Muscle of leg (tissue), 11 donors: Measurements from ENCODE around the gene PRKCSH. TPM values are rescaled to one million over a fixed set of nuclear protein-coding genes. Genes with fewer than 3 reads are reported as not detected.
"Not testable (repeated sequence)": the region's sequence is repeated elsewhere in the genome, so short reads cannot be mapped to it uniquely, and the experiment has no call there.

Source experiments
- DNase-seq: peaks from one replicate; pipeline ENCODE4 v3.0.0; 2013
- H3K27ac ChIP-seq: one replicate; pipeline ENCODE4 v1.5.1; 2013; ENCODE audit warnings: mild to moderate bottlenecking, low read length, control low read depth
- H3K27me3 ChIP-seq: one replicate; pipeline ENCODE4 v1.6.1; 2013; ENCODE audit warnings: low read length; ENCODE audit not compliant: control insufficient read depth, insufficient read depth
- H3K36me3 ChIP-seq: one replicate; pipeline ENCODE4 v1.6.1; 2013; ENCODE audit warnings: low read length; ENCODE audit not compliant: control insufficient read depth, insufficient read depth
- H3K4me1 ChIP-seq: one replicate; pipeline ENCODE4 v1.6.1; 2013; ENCODE audit warnings: low read length; ENCODE audit not compliant: control insufficient read depth, insufficient read depth
- H3K4me3 ChIP-seq: one replicate; pipeline ENCODE4 v1.5.1; 2013; ENCODE audit warnings: low read length, control low read depth
- H3K9me3 ChIP-seq: replicated peaks from 2 replicates; pipeline ENCODE4 v1.6.1; 2013; ENCODE audit warnings: low read depth, low read length; ENCODE audit not compliant: control insufficient read depth
- whole genome bisulfite sequencing: methylation state at CpG from one replicate; pipeline ENCODE4 v1.1.5; 2013; ENCODE audit warnings: missing lambda C conversion rate; ENCODE audit not compliant: insufficient coverage; 5-methylcytosine and 5-hydroxymethylcytosine counted together
- polyA plus RNA-seq, 8 donors: library from polyadenylated mRNA; unstranded; fragments of 120-200 nt; gene quantifications; one replicate each; pipeline versions ENCODE4 v1.2.1 to v1.2.3, GENCODE V29; 2013; ENCODE audit warnings: inconsistent platforms in 1 of 8, low replicate concordance in 1 of 8; ENCODE audit not compliant: insufficient read length in 8 of 8, insufficient read depth in 1 of 8
- total RNA-seq: library from RNA; stranded (reverse); fragments of 120-200 nt; gene quantifications from one replicate; pipeline ENCODE4 v1.2.4, GENCODE V29; 2013

Gene PRKCSH
- total and polyA plus RNA-seq, 9 donors = 80.5 to 260 (median 197) TPM

DNA sequence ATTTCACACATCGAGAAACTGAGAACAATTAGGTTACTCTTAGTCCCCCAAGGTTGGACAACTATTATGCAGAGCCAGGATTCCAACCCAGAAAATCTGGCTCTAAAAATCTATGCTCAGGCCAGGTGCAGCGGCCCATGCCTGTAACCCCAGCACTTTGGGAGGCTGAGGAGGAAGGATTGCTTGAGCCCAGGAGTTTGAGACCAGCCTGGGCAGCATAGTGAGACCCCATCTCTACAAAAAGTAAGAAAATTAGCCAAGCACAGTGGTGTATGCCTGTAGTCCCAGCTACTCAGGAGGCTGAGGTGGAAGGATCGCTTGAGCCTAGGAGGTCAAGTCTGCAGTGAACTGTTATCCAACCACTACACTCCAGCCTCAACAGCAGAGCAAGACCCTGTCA is 1.9 kb upstream of the PRKCSH start:
- 100% methylated on average over 1 of the region's 3 CpGs for WGBS
- H3K27me3 ChIP-seq, H3K9me3 ChIP-seq, H3K27ac ChIP-seq, H3K4me3 ChIP-seq, DNase-seq: not testable (repeated sequence)
- peaks cover 14% of the 10 kb centered on the region for H3K4me1 ChIP-seq
- peaks cover 18% of the 10 kb centered on the region for H3K36me3 ChIP-seq

DNA sequence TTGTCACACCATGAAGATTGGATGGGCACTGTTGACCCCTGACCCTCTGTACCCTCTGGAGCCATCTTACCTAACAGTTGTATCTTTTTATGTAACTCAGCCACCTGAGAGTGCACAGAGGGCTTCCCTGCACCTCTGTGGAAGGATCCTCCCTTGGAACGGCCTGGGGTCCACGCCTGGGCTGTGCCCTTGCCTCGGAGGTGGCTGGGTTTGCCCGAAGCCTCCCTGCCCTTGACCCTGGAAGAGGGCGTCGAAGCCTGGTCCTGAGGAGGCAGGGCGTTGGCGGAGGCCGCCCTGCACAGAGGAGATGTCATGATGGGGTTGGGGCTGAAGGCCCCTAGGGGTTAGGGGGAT is 755 bp upstream of the PRKCSH start:
- H3K9me3 ChIP-seq = no peaks in the 10 kb centered on the region
- DNase-seq = no peak
- peaks cover 25% of the 10 kb centered on the region for H3K36me3 ChIP-seq
- H3K27me3 ChIP-seq = no peaks in the 10 kb centered on the region
- peak overlapping the region; percentile 85 for H3K4me3 ChIP-seq
- 2% methylated on average over 7 of the region's 9 CpGs for WGBS
- H3K4me1 ChIP-seq = peaks cover 14% of the 10 kb centered on the region
- peak overlapping the region; percentile 84 for H3K27ac ChIP-seq

DNA sequence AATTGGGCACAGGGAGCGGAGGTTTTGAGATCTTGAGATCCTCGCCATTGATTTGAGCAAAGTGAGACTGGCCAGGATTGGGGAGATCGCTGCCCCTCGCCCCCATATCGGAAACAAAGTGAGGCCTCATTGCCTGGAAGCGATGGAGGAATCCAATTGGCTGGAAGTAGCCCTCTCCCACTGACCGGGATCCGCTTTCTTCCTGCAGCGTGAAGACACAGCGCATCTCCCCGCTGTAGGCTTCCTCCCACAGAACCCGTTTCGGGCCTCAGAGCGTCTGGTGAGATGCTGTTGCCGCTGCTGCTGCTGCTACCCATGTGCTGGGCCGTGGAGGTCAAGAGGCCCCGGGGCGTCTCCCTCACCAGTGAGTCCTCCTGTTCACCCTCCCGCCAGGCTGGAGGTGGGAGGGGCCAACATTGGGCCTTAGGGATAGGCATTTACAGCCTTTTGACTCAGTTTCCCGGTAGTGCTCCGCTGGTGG is 438 bp downstream of the PRKCSH start:
- H3K9me3 ChIP-seq = no peaks in the 10 kb centered on the region
- H3K4me3 ChIP-seq = peak overlapping the region; percentile 85
- H3K27ac ChIP-seq = peak overlapping the region; percentile 84
- H3K4me1 ChIP-seq = peaks cover 14% of the 10 kb centered on the region
- H3K36me3 ChIP-seq = peaks cover 31% of the 10 kb centered on the region
- no peaks in the 10 kb centered on the region for H3K27me3 ChIP-seq
- peak; percentile 38 for DNase-seq
- WGBS = 0% methylated on average over 14 of the region's 21 CpGs

DNA sequence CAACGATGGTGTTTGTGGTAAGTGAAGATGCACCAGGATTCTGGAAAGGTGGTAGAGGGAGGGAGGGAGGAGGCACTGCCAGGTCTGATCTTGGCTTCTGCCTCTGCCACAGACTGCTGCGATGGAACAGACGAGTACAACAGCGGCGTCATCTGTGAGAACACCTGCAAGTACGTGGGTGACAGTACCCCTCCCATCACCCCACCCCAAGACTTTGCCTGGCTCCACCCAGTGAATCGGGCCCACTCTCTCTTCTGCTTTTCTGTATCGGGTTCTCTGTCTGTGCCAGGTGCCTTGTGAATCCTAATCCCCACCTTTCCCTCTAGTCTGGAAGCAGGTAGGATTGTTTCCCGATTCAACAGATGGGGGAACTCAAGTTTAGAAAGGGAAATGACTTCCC is 2.5 kb downstream of the PRKCSH start:
- Histone ChIP-seq H3K36me3 (peaks cover 52% of the 10 kb centered on the region), H3K4me3 (no peak overlapping the region), H3K27me3 (no peaks in the 10 kb centered on the region), H3K9me3 (no peaks in the 10 kb centered on the region), H3K4me1 (peaks cover 14% of the 10 kb centered on the region), H3K27ac (no peak overlapping the region)
- 93% methylated on average over 5 of the region's 9 CpGs for WGBS
- DNase-seq = no peak

DNA sequence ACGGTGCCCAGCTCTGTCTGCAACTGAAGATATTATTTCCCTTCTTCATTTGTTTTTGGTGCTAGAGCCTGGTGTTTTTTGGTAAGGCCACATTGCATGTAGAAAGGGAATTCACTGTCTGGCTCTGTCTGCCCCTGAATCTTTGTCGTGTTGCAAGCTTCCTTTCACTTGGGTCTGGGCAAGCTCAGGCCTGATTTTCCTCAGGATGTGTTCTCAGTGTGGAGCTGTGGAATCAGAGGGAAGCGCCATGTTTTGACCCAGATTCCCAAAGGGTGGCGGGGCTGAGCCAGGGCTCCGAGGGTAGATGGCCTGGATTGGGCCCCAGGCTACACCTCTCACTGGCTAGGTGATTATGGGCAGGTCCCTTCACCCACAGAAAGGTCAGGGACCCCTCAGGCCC is 8.6 kb downstream of the PRKCSH start:
- 75% methylated on average over 5 of the region's 5 CpGs for WGBS
- H3K36me3 ChIP-seq = peaks cover 82% of the 10 kb centered on the region

DNA sequence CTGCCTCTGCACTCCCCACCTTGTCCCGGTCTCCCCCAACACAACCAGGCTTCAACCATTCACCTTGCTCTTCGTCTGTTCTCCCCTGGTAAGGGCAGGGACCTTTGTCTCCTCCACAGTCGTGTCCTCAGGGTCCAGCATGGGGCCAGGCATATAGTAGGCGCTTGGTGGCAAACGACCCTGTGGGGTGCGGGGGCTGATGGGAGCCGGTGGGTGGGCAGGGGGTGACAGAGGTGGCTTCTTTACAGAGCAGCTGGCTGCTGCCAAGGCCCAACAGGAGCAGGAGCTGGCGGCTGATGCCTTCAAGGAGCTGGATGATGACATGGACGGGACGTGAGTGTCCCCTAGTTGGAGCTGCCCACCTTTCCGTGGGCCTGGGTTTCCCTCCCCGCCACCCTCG is 9.7 kb downstream of the PRKCSH start:
- DNase-seq = no peak
- WGBS = 89% methylated on average over 12 of the region's 13 CpGs

More for the DNA sequence above, 8.6 kb downstream of the PRKCSH start:
- Histone ChIP-seq H3K4me3 (no peak overlapping the region), H3K27me3 (no peaks in the 10 kb centered on the region), H3K27ac (no peak overlapping the region), H3K4me1 (no peaks in the 10 kb centered on the region), H3K9me3 (no peaks in the 10 kb centered on the region)
- no peak for DNase-seq

DNA sequence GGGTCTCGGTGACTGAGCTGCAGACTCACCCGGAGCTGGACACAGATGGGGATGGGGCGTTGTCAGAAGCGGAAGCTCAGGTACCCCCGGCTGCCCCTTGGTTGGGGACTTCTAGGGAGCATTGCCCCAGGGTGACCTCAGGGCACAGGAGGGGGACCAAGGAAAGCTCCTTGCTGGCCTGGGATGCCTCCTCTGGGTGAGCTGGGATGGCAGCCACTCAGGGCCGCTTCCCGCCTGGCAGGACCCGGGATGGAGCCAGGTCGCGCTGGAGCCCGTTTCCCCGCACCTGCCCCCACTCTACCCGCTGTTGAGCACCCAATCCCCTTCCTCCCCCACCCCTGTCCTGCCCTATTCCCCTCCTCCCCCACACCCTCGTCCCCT is 10.8 kb downstream of the PRKCSH start:
- H3K36me3 ChIP-seq = peaks cover 79% of the 10 kb centered on the region
- no peaks in the 10 kb centered on the region for H3K27me3 ChIP-seq
- no peaks in the 10 kb centered on the region for H3K9me3 ChIP-seq
- no peak overlapping the region for H3K4me3 ChIP-seq
- no peak for DNase-seq
- no peaks in the 10 kb centered on the region for H3K4me1 ChIP-seq
- no peak overlapping the region for H3K27ac ChIP-seq
- WGBS = 81% methylated on average over 14 of the region's 14 CpGs

More for the DNA sequence above, 9.7 kb downstream of the PRKCSH start:
- H3K27ac ChIP-seq = no peak overlapping the region
- H3K9me3 ChIP-seq = no peaks in the 10 kb centered on the region
- H3K36me3 ChIP-seq = peaks cover 80% of the 10 kb centered on the region
- no peak overlapping the region for H3K4me3 ChIP-seq
- no peaks in the 10 kb centered on the region for H3K27me3 ChIP-seq
- no peaks in the 10 kb centered on the region for H3K4me1 ChIP-seq

DNA sequence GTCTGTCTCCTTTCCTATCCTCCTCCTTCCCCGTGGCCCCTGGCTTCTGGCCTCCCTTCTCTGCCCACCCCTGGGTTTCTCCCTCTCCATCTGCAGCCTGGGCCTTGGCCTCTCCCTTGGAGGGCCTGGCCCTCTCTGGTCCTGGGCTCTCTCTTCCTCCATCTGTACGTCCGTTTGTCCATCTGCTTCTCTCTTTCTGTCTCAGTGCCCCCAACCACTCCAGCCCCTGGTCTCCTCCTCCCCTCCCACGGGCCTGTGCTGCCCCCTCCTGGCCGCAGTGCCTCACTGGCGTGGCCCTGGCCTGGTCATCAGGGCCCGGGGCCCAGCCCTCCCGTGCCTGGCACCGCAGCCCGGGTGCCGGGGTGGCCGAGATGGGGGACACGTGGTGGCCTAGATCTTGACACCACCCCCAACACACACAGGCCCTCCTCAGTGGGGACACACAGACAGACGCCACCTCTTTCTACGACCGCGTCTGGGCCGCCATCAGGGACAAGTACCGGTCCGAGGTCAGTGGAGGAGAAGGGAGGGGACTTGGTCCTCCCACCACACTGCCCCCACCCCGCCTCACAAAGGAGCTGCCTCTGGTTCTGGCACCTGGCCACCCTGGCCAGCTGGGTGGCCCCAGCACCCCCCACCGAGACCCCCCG is 11.3 kb downstream of the PRKCSH start:
- DNase-seq = peak; percentile 28
- WGBS = 43% methylated on average over 9 of the region's 23 CpGs
- Histone ChIP-seq H3K27ac (no peak overlapping the region), H3K4me1 (peaks cover 4% of the 10 kb centered on the region), H3K9me3 (no peaks in the 10 kb centered on the region), H3K27me3 (no peaks in the 10 kb centered on the region), H3K4me3 (no peak overlapping the region), H3K36me3 (peaks cover 74% of the 10 kb centered on the region)

DNA sequence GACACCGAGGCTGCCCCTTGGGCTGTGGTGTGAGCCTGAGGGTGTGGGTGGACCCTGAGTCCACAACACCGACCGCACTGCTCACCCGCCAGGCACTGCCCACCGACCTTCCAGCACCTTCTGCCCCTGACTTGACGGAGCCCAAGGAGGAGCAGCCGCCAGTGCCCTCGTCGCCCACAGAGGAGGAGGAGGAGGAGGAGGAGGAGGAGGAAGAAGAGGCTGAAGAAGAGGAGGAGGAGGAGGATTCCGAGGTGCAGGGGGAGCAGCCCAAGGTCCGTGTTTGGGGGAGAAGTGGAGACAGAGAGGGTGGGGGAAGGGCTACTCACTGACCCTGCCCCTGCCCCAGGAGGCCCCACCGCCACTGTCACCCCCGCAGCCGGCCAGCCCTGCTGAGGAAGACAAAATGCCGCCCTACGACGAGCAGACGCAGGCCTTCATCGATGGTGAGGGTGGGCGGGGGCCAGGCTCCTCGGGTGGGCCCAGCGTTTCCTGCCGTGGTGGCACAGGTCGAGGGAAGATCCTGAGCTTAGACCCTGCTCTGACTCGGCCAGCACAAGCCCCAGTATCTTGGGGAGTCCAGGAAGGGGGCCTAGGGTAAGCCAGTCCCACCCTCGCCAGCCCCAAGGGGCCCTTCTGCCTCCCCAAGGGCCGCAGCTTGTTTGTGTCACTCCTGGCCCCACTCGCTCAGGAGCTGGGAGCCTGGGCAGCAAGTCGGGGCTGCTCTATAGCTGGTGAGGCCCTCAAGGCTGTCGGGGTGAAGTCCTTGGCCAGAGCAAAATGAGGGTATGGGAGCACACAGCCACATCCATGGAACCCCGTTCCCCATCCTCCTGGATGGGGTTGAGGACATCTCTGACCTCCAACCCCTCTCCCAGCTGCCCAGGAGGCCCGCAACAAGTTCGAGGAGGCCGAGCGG is 12.2 kb downstream of the PRKCSH start:
- Histone ChIP-seq H3K27ac (no peak overlapping the region), H3K4me3 (no peak overlapping the region), H3K36me3 (peaks cover 66% of the 10 kb centered on the region), H3K27me3 (no peaks in the 10 kb centered on the region), H3K9me3 (no peaks in the 10 kb centered on the region), H3K4me1 (peaks cover 6% of the 10 kb centered on the region)
- DNase-seq = no peak
- 86% methylated on average over 24 of the region's 35 CpGs for WGBS

DNA sequence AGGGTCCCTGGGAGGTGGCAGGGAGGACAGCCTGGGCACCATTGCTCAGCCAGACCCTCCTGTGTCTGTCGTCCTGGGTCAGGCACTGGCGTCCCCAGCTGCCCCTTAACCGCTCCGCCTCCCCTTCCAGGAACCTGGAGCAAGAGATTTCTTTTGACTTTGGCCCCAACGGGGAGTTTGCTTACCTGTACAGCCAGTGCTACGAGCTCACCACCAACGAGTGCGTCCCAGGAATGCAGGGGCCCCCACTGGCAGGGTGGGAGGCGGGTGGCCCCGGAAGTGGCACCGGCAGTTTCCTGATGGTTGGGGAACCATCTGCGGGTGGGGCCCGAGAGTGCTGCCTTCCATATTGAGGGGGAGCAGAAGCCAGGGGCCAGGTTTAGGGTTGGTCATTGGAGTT is 13.0 kb downstream of the PRKCSH start:
- Histone ChIP-seq H3K4me3 (no peak overlapping the region), H3K36me3 (peaks cover 62% of the 10 kb centered on the region), H3K4me1 (peaks cover 6% of the 10 kb centered on the region), H3K27ac (no peak overlapping the region), H3K9me3 (no peaks in the 10 kb centered on the region), H3K27me3 (no peaks in the 10 kb centered on the region)
- no peak for DNase-seq
- WGBS = 88% methylated on average over 12 of the region's 13 CpGs
